HG03108 (cell line): ENCODE data around the gene ARID5B.

ENCODE experiments used
- ATAC-seq: cut with Tn5 transposase; IDR thresholded peaks from one replicate; pipeline ENCODE4 v1.9.1; 2021; ENCODE audit warnings: moderate library complexity; ENCODE audit not compliant: unreplicated experiment

Gene ARID5B

GRCh38 chr10:62085821-62086220, 184.3 kb downstream of the ARID5B start:
- ATAC-seq = no peak

DNA sequence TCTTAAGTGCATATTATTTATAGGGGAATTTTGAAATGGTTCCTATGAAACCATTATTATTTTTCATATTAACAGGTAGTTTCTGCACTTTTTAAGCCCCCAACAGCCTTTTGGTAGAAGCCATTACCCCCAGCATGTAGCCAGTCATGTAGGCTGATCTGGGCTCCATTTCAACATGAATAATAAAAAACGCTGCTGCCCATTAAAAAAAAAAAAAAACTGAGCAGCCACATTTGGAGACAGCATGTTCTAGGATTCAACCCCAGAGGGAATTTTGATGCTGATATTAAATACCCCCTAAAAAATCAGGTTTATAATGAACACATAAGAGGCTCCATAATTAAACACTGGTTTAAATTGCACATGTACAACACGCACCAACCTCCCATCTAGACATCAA, 185.8 kb downstream of the ARID5B start:
- ATAC-seq = no peak

DNA sequence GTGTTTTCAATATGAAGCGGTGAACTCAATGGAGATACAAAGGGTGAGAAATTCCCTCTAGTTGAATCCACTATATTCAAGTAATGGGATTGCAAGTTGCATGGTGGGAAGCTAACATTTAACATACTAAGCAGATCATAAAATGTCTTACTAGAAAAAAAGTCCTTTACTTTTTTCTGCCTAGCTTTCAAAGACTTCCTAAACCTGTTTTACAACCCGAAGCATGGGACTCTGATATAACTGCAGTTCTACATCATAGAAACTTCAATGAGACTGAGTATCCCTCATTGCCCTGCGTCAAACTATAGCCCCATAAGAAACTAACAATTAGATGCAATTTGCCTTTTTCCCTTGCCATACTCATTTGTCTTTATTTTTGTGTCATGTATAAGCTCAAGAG, 187.3 kb downstream of the ARID5B start:
- no peak for ATAC-seq

DNA sequence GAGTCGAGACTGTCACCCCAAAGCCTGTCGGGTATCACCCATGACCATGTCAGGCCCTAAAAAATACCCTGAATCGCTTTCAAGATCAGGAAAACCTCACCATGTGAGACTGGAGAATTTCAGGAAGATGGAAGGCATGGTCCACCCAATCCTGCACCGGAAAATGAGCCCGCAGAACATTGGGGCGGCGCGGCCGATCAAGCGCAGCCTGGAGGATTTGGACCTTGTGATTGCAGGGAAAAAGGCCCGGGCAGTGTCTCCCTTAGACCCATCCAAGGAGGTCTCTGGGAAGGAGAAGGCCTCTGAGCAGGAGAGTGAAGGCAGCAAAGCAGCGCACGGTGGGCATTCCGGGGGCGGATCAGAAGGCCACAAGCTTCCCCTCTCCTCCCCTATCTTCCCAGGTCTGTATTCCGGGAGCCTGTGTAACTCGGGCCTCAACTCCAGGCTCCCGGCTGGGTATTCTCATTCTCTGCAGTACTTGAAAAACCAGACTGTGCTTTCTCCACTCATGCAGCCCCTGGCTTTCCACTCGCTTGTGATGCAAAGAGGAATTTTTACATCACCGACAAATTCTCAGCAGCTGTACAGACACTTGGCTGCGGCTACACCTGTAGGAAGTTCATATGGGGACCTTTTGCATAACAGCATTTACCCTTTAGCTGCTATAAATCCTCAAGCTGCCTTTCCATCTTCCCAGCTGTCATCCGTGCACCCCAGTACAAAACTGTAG, 191.0 kb downstream of the ARID5B start:
- ATAC-seq = no peak

DNA sequence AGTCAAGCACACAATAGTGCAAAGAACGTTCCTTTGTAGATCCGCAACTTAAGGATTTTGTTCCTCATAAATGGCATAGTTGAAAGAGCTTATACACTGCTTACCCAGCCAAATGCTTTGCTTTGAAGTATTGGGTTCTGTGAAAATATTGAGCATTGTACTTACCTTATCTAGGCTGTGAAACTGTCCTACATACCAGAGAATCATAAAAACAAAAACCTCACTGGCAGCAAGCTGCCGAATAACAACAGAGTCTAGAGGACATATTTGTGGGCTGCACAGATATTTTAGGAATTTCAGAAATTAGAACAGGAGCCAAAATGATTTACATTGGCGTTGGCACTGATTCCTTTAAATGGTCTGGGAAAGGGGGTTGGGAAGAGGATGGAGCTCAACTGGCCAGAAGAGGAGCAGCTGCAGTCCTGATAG, 192.4 kb downstream of the ARID5B start:
- ATAC-seq = no peak

- no peak for ATAC-seq
These were observed 194.0 kb downstream of the ARID5B start for GRCh38 chr10:62095181-62096122.

GRCh38 chr10:62096256-62096933, 194.9 kb downstream of the ARID5B start:
- no peak for ATAC-seq

DNA sequence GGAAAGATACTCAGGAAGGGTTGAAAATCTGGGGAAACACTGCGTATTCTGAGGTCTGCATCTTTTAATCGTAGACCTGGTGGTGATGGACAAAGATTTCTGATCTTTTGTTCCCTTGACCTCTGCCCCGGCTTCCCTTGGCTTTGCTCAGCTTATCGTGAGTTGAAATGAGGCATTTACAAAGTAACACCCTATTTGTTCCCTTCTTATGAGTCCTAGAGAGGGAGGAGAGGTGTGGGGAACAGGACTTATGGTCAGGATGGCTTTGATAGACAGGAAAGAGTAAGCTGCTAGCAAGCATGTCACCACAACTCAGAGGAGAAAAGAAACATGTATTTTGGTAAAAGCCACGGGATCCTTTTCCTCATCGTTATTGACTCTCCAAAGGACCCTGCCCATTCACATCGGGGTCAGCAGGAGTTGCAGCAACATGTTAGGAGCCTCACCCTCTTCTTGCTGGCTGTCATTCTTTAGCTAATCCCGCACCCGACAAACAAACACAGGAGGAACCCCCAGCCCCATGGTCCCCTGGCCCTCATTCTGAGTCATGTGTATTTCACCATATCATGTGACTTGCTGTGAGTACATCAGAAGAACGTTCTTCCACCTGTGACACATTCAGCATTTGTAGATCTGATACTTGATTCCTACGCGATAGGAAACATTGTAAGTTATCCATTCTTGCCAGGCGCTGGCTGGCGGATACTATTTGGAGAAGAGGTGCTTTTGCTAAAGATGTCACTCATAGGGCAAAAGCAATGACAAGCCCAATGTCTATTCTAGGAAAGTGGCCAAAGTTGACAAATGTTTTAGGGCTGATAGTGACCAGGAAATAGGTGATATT, 197.0 kb downstream of the ARID5B start:
- no peak for ATAC-seq

DNA sequence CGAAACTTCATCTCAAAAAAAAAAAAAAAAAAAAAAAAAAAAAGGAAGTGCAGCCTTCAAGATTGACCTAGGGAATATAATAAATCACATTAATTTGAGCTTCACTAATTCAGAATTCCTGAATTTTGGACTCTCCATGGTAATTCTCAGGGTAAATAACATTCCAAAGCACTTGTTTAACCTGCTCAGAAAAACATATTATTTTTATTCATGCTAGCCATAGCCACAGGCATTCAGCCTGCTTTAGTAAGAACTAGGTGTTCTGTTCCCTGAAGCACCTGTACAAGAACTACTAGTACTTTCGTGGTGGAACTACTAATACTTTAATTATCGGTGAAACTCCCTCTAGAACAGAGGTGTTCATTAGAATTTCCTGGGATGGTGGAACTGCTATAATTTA, 197.8 kb downstream of the ARID5B start:
- no peak for ATAC-seq

DNA sequence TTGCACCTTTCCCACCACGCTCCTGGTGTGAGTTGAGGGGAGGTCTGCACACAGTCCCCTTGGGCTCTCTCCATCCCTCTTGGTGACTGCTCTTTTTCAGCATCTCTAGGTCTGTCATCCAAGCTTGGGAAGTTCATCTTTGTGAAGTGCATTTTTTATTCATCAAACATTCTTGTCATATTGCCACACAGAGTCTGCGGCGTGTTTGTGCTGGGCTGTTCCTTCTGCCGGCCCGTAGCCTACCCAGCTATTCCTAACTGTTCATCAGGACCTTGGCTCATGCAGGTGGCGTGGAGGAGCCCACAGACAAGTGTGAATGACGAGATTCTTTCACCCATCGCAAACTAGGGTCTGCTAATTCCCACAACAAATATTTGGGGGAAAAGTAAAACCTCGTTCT, 202.4 kb downstream of the ARID5B start:
- ATAC-seq = no peak

- ATAC-seq = no peak
These were observed 205.5 kb downstream of the ARID5B start for GRCh38 chr10:62106929-62107519.

DNA sequence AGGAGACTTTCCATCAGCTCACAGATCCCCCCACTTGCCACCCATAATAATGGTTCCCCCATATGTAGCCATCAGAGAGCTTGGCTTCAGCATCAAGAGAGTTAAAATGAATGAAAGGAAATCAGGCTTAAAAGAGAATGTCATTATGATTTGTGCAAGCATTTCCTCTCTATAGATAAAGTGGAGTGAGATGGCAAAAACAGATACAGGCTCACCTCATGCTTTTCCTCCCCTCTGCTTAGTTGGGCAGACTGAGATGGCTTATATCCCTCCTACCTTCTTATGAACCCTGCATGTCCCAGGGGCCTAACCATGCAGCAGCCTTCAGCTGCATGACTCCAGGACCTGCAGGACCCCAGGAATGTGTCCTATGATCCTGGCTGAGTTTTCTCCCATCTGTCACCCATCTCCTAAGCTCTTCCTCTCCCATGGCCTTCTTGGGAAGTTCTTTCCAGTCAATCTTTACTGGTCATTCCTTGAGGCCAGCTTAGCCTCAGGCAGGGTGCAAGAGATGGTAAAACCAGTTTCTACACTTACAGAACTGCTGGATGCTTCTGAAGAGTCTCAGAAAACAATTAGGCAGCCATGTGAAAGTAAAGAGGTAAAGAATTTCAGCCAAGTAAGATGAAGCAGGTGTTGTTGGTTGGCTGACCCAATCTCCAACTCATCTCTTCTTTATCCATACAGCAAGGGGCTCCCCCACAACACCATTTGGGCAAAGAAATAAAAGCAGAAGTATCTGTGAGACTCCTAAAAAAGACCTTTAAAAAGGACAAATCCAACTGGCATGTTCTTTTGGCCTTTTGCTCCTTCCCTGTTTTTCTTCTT, 207.5 kb downstream of the ARID5B start:
- ATAC-seq = no peak

DNA sequence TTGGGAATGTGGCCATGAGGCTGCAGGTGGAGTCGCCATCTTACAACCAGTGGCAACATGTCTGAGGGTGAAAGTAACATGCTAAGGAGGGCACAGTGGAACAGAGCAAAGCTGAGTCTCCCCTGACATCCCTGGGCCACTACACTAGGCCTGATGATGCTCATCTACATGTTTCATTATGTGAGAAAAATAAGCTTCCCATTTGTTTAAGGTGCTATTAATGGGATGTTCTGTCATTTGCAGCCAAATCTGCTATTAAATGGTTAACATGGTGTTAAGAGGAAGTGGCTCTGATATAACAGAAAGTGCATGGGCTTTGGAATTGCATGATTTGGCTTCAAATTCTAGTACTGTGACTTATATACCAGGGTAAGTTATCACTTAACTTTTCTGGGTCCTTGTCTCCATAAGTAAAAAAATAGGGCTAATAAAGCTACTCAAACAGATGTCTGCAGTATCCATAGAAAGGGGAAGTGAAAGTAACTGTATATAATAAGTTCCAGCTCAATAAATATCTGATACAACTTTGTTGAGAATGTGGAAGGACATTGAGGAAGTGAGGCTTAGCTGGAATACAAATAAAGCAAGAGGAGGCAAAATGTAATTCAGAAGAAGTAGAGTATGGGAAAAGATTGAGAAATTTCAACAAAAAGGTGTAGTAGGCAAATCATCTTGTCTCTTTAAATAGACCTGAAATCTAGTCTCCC, 208.2 kb downstream of the ARID5B start:
- ATAC-seq = peak; percentile 65

DNA sequence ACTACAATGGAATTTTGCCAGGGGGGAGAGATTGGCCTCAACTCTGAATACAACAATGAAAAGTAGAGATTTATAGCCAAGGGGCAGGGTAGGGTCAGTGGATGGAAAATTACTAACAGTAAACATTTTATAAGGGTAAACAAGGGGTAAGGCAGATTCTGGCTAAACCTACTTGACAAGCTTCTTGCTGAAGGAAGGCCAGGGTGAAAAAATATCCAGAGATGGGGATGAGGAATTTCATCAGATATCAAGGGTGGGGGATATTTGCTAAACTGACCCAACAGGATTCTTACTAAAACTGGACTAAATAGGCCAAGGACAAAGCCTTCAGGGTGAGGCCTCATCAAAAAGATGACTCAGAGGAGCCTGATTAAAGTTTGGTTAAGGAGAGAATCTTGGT, 210.8 kb downstream of the ARID5B start:
- ATAC-seq = no peak

GRCh38 chr10:62112963-62113362, 211.5 kb downstream of the ARID5B start:
- ATAC-seq = no peak

DNA sequence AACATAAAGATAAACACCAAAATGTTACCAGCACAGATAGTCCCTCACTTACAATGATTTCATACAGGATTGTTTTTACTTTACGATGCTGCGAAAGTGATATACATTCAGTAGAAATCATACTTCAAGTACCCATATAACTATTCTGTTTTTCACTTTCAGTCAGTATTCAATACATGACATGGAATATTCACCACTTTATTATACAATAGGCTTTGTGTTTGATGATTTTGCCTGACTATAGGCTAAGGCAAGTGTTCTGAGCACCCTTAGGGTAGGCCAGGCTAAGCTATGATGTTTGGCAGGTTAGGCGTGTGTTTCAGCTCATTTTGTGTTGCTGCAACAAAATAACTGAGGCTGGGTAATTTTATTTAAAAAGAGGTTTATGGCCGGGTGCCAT, 212.2 kb downstream of the ARID5B start:
- ATAC-seq = no peak

GRCh38 chr10:62115321-62115720, 213.8 kb downstream of the ARID5B start:
- ATAC-seq = no peak

- ATAC-seq = no peak
These were observed 214.3 kb downstream of the ARID5B start for GRCh38 chr10:62115842-62116241.

GRCh38 chr10:62116896-62117295, 215.4 kb downstream of the ARID5B start:
- ATAC-seq = no peak
